ENCODE data around the gene GPR142. TPM values are rescaled to one million over a fixed set of nuclear protein-coding genes. Genes with fewer than 3 reads are reported as not detected.

GPR142 gene
- total RNA-seq, 4 donors from 2014 or later = not detected

DNA sequence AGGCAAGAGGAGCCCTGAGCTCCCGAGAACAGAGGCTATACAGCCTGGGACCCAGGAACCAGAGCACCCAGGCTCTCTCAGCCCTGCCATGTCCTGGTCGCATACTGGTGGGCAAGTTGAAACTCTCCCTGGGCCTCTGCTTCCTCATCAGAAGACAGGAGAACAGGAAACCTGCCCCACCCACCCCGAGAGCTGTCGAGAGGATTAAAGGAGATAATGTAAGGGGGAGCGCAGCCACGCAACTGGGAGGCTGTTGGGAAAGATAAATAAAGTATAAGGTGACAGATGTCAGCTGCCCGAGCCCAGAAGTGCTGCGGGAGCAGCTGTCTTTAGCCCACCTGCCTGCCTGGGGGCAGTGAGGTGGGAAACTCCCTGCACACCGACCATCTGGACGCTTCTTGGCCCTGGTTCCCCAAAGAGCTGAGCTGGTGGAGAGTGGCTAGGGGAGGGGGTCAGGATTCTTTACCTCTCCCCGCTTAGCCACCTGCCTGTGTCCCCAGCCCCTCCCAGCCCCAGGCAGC, 34.5 kb upstream of the GPR142 start:
- no peak for DNase-seq (ENCODE audit: low spot score in 2 of 2)
- no peak for TF ChIP-seq POLR2A (IDR thresholded peaks at IDR 0.05)
- TF ChIP-seq POLR2AphosphoS5 (IDR thresholded peaks at IDR 0.05) = no peak
- Histone ChIP-seq H3K4me3 (no peak overlapping the region), H3K4me1 (no peaks in the 10 kb centered on the region), H3K27me3 (peaks cover 60% of the 10 kb centered on the region), H3K36me3 (no peaks in the 10 kb centered on the region), H3K9me3 (no peaks in the 10 kb centered on the region), H3K27ac (no peak overlapping the region)
- WGBS = 35% methylated on average over 10 of the region's 11 CpGs

DNA sequence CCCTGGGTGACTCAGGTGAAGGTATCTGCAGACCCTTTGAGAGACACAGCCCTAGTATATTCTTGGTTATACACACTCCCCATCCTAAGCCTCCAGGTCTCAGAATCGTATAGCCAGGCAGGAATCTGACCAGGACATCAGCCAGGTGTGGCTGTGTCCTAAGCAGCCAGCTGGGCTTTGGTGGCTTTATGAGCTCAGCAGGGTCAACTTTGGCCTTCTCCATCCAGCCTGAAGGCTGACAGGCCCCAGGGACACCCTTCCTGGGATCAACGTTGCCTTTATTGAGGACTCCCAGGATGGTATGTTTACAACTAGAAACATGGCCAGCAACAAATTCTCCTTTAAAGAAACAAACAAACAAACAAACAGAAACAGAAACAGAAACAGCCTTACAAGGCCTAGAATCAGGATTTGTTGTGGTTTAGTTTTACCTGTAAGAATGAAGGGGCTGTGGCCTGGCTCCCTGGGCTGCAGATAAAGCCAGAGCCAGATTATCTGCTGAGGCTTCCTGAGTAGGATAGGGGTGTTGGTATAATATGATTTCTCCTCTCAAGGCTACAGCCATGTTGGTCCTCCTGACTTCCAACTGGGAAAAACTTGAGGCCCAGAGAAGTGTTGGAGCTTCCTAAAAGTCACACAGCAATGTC, 32.8 kb upstream of the GPR142 start:
- H3K27me3 ChIP-seq = peaks cover 65% of the 10 kb centered on the region
- no peak for DNase-seq (ENCODE audit: low spot score in 2 of 2)
- TF ChIP-seq EP300 (IDR thresholded peaks at IDR 0.05) (no peak), POLR2AphosphoS5 (IDR thresholded peaks at IDR 0.05) (no peak), POLR2A (IDR thresholded peaks at IDR 0.05) (no peak)
- TF ChIP-seq, protein P1, sequence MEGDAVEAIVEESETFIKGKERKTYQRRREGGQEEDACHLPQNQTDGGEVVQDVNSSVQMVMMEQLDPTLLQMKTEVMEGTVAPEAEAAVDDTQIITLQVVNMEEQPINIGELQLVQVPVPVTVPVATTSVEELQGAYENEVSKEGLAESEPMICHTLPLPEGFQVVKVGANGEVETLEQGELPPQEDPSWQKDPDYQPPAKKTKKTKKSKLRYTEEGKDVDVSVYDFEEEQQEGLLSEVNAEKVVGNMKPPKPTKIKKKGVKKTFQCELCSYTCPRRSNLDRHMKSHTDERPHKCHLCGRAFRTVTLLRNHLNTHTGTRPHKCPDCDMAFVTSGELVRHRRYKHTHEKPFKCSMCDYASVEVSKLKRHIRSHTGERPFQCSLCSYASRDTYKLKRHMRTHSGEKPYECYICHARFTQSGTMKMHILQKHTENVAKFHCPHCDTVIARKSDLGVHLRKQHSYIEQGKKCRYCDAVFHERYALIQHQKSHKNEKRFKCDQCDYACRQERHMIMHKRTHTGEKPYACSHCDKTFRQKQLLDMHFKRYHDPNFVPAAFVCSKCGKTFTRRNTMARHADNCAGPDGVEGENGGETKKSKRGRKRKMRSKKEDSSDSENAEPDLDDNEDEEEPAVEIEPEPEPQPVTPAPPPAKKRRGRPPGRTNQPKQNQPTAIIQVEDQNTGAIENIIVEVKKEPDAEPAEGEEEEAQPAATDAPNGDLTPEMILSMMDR (IDR thresholded peaks at IDR 0.05) = no peak
- H3K4me1 ChIP-seq = no peaks in the 10 kb centered on the region
- H3K36me3 ChIP-seq = no peaks in the 10 kb centered on the region
- WGBS = 77% methylated on average over 2 of the region's 2 CpGs
- no peak overlapping the region for H3K4me3 ChIP-seq
- no peak overlapping the region for H3K27ac ChIP-seq
- H3K9me3 ChIP-seq = no peaks in the 10 kb centered on the region

DNA sequence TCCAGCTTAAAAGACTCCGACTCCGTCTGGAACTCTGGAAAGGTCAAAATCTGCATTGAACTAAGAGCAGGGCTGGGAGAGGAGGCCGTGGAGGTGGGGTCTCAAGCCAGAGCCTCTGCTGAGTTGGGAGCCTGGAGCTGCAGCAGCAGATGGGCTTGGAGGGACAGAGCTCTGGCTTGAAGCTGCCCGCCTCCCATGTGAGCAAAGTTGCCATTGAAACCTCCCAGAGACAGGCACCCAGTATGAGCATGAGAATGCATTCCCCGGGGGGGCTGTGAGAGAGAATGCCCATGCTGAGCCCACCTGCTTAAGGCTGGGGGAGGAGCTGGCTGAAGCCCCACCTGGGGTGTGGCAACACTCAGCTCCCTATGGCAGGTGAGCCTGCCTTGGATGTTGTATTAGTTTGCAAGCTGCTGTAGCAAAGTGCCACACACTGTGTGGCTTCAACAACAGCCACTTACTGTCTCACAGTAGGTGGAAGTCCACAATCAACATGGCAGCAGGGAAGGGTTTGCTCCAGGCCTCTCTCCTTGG, 31.7 kb upstream of the GPR142 start:
- Histone ChIP-seq H3K27me3 (peaks cover 61% of the 10 kb centered on the region), H3K9me3 (no peaks in the 10 kb centered on the region), H3K36me3 (no peaks in the 10 kb centered on the region), H3K4me3 (no peak overlapping the region), H3K4me1 (no peaks in the 10 kb centered on the region), H3K27ac (no peak overlapping the region)
- 100% methylated on average over 1 of the region's 5 CpGs for WGBS
- TF ChIP-seq, protein P1 (IDR thresholded peaks at IDR 0.05) = no peak
- no peak for TF ChIP-seq EP300 (IDR thresholded peaks at IDR 0.05)
- TF ChIP-seq POLR2A (IDR thresholded peaks at IDR 0.05) = no peak
- no peak for TF ChIP-seq POLR2AphosphoS5 (IDR thresholded peaks at IDR 0.05)
- DNase-seq (ENCODE audit: low spot score in 2 of 2) = no peak

DNA sequence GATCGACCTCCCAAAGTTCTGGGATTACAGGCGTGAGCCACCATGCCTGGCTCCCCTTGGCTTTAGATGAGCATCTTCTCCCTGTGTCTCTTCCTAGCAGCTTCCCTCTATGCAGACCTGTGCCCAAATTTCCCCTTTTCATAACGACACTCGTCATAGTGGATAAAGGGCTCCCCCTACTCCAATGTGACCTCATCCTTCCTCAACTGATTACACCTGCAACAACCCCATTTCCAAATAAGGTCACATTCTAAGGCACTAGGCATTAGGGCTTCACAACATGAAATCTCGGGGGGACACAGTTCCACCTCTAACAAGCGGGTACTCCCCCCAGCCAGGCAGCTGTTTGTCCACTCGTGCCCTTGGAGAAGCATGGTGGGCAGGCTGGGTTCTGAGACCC, 31.0 kb upstream of the GPR142 start:
- H3K9me3 ChIP-seq = no peaks in the 10 kb centered on the region
- H3K27ac ChIP-seq = no peak overlapping the region
- TF ChIP-seq POLR2AphosphoS5 (IDR thresholded peaks at IDR 0.05) (no peak), EP300 (IDR thresholded peaks at IDR 0.05) (no peak)
- TF ChIP-seq, protein P1 (IDR thresholded peaks at IDR 0.05) = no peak
- no peaks in the 10 kb centered on the region for H3K4me1 ChIP-seq
- no peak for DNase-seq (ENCODE audit: low spot score in 2 of 2)
- no peak overlapping the region for H3K4me3 ChIP-seq
- H3K36me3 ChIP-seq = no peaks in the 10 kb centered on the region
- WGBS = 84% methylated on average over 7 of the region's 7 CpGs
- peaks cover 54% of the 10 kb centered on the region for H3K27me3 ChIP-seq

DNA sequence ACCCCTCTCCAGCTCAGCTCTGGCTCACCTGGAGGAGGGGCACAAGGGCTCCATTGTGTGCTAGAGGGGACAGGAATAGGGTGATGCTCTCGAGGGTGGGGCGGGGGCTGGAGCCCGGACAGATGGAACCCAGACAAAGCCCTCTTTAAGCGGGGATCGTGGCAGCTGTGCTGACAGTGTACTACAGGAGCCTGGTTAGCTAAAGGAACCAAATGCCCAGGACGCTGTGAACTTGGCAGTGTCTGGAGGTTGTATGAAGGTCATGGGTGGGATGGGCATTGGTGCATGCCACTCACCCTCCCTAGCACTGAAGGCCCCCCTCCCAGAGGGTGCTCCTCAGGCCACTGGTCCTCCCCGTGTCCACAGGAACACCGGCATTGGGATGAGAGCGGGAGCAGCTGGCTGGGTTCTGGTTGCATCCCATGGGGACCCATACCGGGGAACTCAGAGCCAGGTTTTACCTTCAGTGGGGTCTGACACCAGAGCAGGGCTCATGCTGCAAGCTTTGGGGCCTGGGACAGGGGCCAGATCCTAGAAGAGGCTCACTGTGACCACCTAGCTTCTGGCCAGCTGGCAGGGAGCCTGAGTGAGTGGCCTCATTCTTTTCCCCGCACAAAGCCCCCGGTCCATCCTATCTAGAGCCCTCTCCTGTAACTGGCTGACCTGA, 29.3 kb upstream of the GPR142 start:
- no peak overlapping the region for H3K4me3 ChIP-seq
- no peaks in the 10 kb centered on the region for H3K4me1 ChIP-seq
- H3K36me3 ChIP-seq = no peaks in the 10 kb centered on the region
- H3K27me3 ChIP-seq = peaks cover 52% of the 10 kb centered on the region
- TF ChIP-seq, protein P1 (IDR thresholded peaks at IDR 0.05) = no peak
- no peak for TF ChIP-seq POLR2A (IDR thresholded peaks at IDR 0.05)
- TF ChIP-seq EP300 (IDR thresholded peaks at IDR 0.05) = no peak
- TF ChIP-seq POLR2AphosphoS5 (IDR thresholded peaks at IDR 0.05) = no peak
- H3K27ac ChIP-seq = no peak overlapping the region
- H3K9me3 ChIP-seq = no peaks in the 10 kb centered on the region
- 67% methylated on average over 8 of the region's 12 CpGs for WGBS
- no peak for DNase-seq (ENCODE audit: low spot score in 2 of 2)

Data from suprapubic skin (tissue), 4 donors.